NCI-H82 treated with DMSO at 0.1 percent for 48 hours (cell line): ENCODE measurements around the gene ZNF436.

Source experiments
- DNase-seq: peaks from one replicate; lab custom pipeline; 2025; ENCODE audit not compliant: unreplicated experiment; lab: John Stamatoyannopoulos, UW

Gene ZNF436

GRCh38 chr1:23367791-23368561 is 1.7 kb downstream of the ZNF436 start:
- DNase-seq = peak; percentile 98

GRCh38 chr1:23367451-23367790 is 2.2 kb downstream of the ZNF436 start:
- DNase-seq = no peak

- DNase-seq = no peak
Measured at GRCh38 chr1:23366598-23366997, 3.0 kb downstream of the ZNF436 start.

DNA sequence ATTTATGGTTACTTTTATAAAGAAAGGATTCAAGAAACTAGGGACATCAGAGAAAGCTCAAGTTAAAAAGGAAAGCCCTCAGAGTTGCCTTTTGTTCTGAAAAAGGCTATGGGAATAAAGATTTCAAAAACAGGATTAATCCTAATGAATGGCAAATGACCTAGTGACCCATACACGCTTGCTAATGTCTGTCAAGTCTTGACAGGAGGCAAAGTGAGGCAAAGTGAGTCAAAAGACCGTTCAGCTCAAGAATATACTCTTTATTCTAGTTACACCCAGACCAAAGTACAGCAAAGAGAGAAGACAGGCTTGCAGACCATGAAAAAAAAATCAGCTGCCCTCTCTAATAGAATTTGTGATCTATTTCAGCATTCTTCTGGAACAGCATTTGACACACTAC is 3.5 kb downstream of the ZNF436 start:
- DNase-seq = no peak

DNA sequence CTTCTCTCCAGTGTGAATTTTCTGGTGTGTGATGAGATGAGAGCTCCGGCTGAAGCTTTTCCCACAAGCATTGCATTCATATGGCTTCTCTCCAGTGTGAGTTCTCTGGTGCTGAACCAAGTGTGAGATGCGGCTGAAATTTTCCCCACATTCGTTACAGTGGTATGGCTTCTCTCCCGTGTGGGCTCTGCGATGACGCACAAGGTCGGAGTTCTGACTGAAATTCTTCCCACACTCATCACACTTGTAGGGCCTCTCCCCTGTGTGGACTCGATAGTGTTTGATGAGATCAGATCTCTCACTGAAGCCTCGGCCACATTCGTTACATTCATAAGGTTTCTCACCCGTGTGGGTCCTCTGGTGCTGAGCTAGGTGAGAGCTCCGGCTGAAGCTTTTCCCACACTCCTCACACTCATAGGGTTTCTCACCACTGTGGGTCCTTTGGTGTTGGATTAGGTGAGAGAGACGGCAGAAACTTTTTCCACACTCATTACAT is 7.4 kb downstream of the ZNF436 start:
- no peak for DNase-seq

GRCh38 chr1:23358310-23358875 is 11.2 kb downstream of the ZNF436 start:
- no peak for DNase-seq

DNA sequence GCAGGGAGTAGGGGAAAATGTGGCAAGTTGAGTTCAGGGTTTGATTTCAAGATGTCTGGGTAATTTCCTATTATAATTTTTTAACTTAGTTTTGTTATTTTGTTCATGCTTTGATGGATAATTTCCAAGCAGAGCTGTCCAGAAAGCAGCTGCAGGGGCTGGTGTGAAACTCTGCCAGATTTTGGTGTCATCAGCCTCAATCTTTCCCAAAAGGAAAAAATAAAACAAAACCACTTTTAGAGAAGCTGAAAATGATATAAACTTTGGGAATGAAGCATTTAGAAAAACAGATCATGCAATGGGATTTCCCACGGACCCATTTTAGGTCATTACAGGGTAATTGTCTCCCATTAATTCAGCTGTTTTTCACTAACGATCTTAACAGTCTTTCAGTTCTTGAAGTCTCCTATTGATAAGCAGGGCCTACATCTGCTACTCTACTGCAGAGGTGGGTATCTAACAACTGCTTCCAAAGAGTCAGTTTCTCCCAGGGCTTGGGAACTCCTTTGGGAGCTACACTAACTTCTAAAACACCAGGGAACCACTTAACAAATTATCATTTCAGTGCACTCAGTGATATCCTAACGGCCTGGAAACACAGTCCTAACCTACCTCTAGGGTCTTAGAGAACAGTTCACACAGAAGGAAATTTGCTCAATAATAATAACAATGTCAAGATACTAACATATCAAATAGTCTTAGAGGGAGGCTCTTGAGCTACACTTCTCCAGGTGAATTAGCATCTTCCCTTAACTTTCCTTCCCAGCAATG is 12.3 kb downstream of the ZNF436 start:
- DNase-seq = no peak

DNA sequence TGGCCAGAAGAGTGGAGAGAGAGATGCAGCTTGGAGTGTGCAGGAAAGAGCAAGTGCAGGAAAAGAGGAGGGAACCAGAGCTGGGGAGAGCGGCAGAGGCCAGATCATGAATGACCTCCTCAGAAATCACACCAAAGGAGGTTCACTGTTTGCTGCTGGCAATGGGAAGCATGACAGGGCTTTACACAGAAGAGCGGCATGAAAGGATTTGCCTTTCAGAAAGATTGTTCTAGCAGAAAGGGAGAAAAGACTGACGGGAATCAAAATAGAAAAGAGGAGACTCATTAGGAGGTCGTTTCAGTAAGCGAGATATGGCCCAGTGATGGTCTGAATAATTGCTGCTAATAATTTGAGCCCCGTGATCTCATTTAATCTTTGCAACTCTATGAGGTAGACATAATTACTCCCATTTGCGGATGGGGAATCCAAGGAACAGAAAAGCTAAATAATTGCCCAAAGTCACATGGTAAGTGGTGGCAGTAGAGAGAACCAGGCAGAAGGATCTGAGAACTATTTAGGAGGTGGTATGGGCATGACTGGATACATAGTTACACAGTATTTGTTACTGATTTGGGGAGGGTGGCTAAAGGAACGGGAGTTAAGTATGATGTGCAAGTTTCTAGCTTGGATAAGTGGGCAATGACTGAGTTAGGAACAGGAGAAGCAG is 13.0 kb downstream of the ZNF436 start:
- DNase-seq = no peak

DNA sequence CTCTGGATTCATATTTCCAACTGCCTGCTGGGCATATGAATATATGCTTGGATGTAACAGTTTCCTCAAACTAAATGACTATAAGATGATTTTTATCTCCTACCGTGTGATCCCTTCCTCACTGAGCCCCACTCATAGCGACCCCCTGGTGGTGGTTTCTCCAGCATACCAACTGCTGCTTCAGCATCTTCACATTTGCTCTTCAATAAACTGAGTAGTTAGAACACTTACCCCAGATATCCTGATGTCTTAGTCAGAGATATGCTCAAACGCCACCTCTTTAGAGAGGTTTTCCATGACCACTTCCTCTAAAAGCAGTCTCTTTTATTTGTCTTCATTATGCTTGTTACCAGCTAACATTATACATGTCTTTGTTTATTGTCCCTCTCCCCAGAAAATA is 15.4 kb downstream of the ZNF436 start:
- DNase-seq = no peak

DNA sequence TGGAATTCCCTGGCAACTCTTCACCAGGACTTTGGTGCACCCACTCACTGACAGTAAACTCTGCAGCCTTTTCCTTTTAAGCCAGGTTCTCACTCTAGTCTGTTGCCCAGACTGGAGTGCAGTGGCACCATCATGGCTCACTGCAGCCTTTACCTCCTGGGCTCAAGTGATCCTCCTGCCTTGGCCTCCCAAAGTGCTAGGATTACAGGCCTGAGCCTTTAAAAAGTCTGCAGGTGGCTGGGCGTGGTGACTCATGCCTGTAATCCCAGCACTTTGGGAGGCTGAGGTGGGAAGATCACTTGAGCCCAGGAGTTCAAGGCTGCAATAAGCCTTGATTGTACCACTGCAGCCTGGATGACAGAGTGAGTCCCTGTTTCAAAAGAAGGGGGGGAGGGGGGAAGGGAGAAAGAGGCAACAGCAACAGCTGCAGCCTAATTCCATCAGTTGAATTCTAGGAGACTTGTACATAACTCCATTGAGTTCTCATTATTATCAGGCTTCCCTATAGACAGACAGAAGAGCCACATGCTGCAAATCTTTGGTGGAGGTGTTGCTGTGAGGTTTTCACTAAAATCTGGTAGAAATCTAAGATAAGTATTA is 17.4 kb downstream of the ZNF436 start:
- no peak for DNase-seq

GRCh38 chr1:23345920-23346319 is 23.7 kb downstream of the ZNF436 start:
- no peak for DNase-seq

GRCh38 chr1:23344987-23345472 is 24.6 kb downstream of the ZNF436 start:
- no peak for DNase-seq

GRCh38 chr1:23344111-23344986 is 25.3 kb downstream of the ZNF436 start, which contains the start of gene HNRNPR:
TSS of gene HNRNPR (minus strand) at chr1:23344284. CDS start at chr1:23341008, 3,276 bp downstream.
- DNase-seq = peak; percentile 100

DNA sequence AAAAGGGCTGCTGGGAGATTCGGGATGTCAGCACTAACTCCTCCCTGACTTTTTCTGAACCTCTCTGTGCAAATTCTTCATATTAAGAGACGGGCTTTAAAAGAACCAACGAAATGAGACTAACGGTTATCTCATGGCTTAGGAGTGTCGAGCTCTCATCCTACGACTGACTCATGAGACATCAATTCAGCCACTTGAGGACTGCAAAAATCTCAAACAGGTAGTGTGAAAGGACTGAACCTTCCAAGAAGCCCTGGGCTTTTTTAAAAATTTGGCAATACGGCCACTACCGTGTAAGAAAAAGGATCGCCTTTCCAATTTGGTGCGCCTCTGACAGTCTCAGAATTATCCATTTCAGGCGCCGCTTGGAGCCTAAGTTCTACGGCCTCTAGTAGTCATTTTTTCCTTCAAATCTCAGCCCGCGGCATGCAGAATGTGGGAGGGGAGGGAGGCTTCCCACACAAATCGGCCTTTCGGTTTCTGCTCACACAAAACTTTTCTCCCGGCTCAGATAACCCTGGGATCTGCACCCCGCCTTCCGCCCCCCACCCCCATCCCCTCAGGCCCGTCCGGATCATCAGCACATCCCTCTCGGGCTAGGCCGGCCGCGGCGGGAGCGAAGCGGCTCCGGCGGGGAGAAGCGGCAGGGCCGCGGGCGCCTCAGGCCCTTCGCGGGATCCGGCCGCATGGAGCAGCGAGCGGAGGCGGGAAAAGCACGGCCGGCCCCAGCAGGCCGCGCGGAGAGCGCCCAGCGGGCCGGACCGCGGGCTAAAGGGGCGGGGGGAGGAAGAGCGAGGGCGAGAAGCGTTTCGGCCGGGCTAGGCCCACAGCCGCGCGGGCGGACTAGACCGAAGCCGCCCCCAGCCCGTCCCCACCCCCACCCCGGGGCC is 26.2 kb downstream of the ZNF436 start:
- no peak for DNase-seq

DNA sequence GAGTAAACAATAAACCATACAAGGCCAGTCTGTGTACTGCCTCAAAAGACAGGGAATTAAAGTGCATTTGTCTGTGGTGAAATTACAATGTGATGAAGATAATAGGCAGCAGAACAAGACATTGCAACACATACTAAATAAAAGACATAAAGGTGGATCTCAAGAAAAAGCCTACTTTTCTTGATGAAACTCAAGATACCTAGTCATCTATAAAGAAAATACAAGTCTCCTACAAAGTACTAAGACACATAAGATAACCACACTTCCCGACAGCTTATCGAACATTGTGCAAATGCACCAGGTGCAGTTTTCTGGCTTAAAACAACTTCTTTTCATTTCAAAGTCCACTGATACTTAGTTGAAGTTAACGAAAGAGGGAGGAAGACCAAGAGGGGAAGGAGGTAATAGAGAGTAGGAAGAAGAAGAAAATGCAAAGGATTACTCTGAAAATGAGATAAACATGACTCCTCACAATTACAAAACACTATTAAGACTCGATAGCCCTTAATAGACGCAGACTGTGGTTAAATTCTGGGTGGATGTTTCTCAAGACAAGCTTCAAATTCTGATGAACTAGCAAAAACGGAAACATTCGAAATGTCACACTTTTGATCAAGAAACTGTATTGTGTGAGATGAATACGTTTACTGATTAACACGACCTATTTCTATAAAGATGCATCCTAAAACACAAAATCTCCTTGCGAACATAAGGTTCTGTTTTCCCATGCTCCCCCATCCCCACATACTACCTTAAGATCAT is 27.5 kb downstream of the ZNF436 start:
- DNase-seq = no peak

DNA sequence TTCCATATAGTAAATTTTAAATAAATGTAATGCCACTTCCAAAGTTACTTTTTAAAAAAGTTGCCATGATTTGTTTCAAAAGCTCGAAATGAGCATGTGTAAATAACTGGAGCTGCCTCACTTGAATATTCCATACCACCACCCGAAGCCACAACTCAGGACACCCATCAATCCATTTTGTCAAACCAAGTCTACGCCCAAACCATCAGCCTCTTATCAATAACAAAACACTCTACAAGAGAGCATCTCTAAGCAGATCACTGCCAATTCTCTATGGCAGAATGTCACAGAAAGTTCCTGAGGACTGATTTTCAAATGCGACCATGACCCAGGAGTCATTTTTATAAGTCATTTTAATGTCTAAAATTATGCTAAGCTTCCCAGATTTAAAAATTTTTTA is 30.0 kb downstream of the ZNF436 start:
- DNase-seq = no peak

- no peak for DNase-seq
Measured at GRCh38 chr1:23337869-23338268, 31.8 kb downstream of the ZNF436 start.

DNA sequence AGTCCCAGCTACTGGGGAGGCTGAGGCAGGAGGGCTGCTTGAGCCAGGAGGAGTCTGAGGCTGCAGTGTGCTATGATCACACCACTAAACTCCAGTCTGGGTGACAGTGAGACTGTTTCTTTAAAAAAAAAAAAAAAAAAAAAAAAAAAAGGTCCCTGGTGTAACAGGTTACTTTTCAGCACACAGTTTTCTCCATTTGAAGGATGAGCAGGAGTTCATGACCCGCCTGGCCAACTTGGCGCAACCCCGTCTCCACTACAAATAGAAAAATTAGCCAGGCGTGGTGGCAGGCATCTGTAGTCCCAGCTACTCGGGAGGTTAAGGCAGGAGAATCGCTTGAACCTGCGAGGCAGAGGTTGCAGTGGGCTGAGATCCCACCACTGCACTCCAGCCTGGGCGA is 37.9 kb downstream of the ZNF436 start:
- DNase-seq = no peak
